Measurements from ENCODE around the gene KCNH4.
"Not testable (repeated sequence)": the region's sequence is repeated elsewhere in the genome, so short reads cannot be mapped to it uniquely, and the experiment has no call there.

KCNH4 gene

GRCh38 chr17:42193969-42194899 is 13.3 kb upstream of the KCNH4 start, which contains the start of gene GHDC:
Gene GHDC, minus strand, starts transcription at chr17:42194494. Its CDS starts 913 bp downstream, at chr17:42193581.
- peak; percentile 83 to 91 (median 85) for DNase-seq

- DNase-seq, result no peak
These were observed 12.4 kb upstream of the KCNH4 start for GRCh38 chr17:42193216-42193968.

GRCh38 chr17:42192189-42193126 is 11.5 kb upstream of the KCNH4 start:
- DNase-seq, result no peak

- DNase-seq, result no peak
These were observed 10.3 kb upstream of the KCNH4 start for GRCh38 chr17:42191275-42191608.

- DNase-seq, result no peak
These were observed 9.7 kb upstream of the KCNH4 start for GRCh38 chr17:42190491-42191274.

GRCh38 chr17:42189651-42189965 is 8.7 kb upstream of the KCNH4 start:
- no peak for DNase-seq

GRCh38 chr17:42188749-42189650 is 8.1 kb upstream of the KCNH4 start:
- peak; percentile 65 to 66 (median 66) for DNase-seq

GRCh38 chr17:42187833-42188232 is 6.9 kb upstream of the KCNH4 start:
- DNase-seq, result no peak

GRCh38 chr17:42186191-42186590 is 5.2 kb upstream of the KCNH4 start:
- DNase-seq, result not testable (repeated sequence)

GRCh38 chr17:42185621-42185930 is 4.6 kb upstream of the KCNH4 start:
- DNase-seq, result no peak

- DNase-seq, result peak; percentile 84 to 87 (median 86)
These were observed 4.0 kb upstream of the KCNH4 start, which contains the start of gene HCRT for GRCh38 chr17:42184713-42185620. Gene HCRT, minus strand, starts transcription at chr17:42185452. Its CDS starts 87 bp downstream, at chr17:42185365.

- DNase-seq, result peak; percentile 71 to 89 (median 79)
These were observed 3.1 kb upstream of the KCNH4 start for GRCh38 chr17:42183741-42184711.

GRCh38 chr17:42182927-42183734 is 2.2 kb upstream of the KCNH4 start:
- DNase-seq, result peak; percentile 80 to 84 (median 84)

- DNase-seq, result no peak
These were observed 887 bp upstream of the KCNH4 start for GRCh38 chr17:42181851-42182207.

GRCh38 chr17:42180411-42180921 is 476 bp downstream of the KCNH4 start:
- no peak for DNase-seq

- peak; percentile 34 to 64 (median 36) for DNase-seq
These were observed 981 bp downstream of the KCNH4 start for GRCh38 chr17:42179911-42180410.

GRCh38 chr17:42179335-42179734 is 1.6 kb downstream of the KCNH4 start:
- DNase-seq, result peak in 1 of 3 donors; percentile 25
